K562 (cell line): Measurements from ENCODE around the gene LRRC10. TPM values are rescaled to one million over a fixed set of nuclear protein-coding genes. Genes with fewer than 3 reads are reported as not detected.
A peak's percentile ranks its signal among the peaks of the same experiment; 100 is the strongest.

Experiments
- KLF16 ChIP-seq: IDR thresholded peaks from 2 replicates; pipeline ENCODE4 v1.6.1; 2016; ENCODE audit warnings: antibody characterized with exemption
- MXI1 ChIP-seq: IDR thresholded peaks from 2 replicates; pipeline ENCODE4 v1.6.1; 2011; ENCODE audit warnings: low read depth, mild to moderate bottlenecking, improper control_type of control experiment, low read length
- NR4A1 ChIP-seq, 2 experiments: fragments of 250-450 bp in 1 of 2; fragments of 450-650 bp in 1 of 2; sonication (Bioruptor Pico) in 1 of 2; IDR thresholded peaks; 2 replicates each; pipeline versions ENCODE4 v1.4.0 to v1.6.1; 2016 to 2020; ENCODE audit warnings: mild to moderate bottlenecking in 2 of 2, missing compliant biosample characterization in 1 of 2, missing genetic modification characterization in 1 of 2, moderate library complexity in 1 of 2
- PRDM10 ChIP-seq: fragments of 450-650 bp; IDR thresholded peaks from 2 replicates; pipeline ENCODE4 v1.6.1; 2018; ENCODE audit not compliant: partially characterized antibody
- PTTG1 ChIP-seq: fragments of 450-650 bp; IDR thresholded peaks from 2 replicates; pipeline ENCODE4 v1.6.1; 2016; ENCODE audit warnings: low read depth, mild to moderate bottlenecking, missing genetic modification characterization, missing compliant biosample characterization
- ZNF407 ChIP-seq: fragments of 450-650 bp; IDR thresholded peaks from 2 replicates; pipeline ENCODE4 v1.6.1; 2016; ENCODE audit warnings: low read depth
- polyA plus RNA-seq, 8 experiments: library from polyadenylated mRNA; depleted of rRNA in 4 of 8; stranded (reverse) in 5 of 8; unstranded in 3 of 8; fragments of >200 nt; fragmentation: Nextera tagmentation in 2 of 8; fragmentation: Illumina TruSeq in 1 of 8; extraction: Ambion mirVana in 2 of 8; extraction: Trizol in 1 of 8; gene quantifications; 2 replicates each; pipeline versions ENCODE4 v1.2.1 to v1.2.3, GENCODE V29; 2011 to 2014; ENCODE audit warnings: inconsistent platforms in 1 of 8, missing spikeins in 1 of 8
- total RNA-seq, 7 experiments: library from RNA; depleted of rRNA in 6 of 7; stranded (reverse); fragments of >200 nt in 6 of 7; fragmentation: Illumina TruSeq in 2 of 7; extraction: Trizol in 2 of 7; gene quantifications; 2 replicates each; pipeline versions ENCODE4 v1.2.1 to v1.2.3, GENCODE V29; 2011 to 2021; ENCODE audit warnings: low replicate concordance in 1 of 7
- TF ChIP-seq, protein P1 (sequence below): IDR thresholded peaks from 2 replicates; pipeline ENCODE4 v1.6.1; 2011; ENCODE audit warnings: borderline replicate concordance, low read depth, mild to moderate bottlenecking, moderate library complexity, low read length; ENCODE audit not compliant: insufficient read depth, poor library complexity, severe bottlenecking
- TF ChIP-seq, protein P2 (sequence below): sonication (generic); formaldehyde crosslinking; IDR thresholded peaks from 2 replicates; pipeline ENCODE4 v1.8.0; 2022; ENCODE audit warnings: mild to moderate bottlenecking, missing genetic modification reagents, borderline replicate concordance

LRRC10 gene
- total and polyA plus RNA-seq, 9 of the 15 experiments (the other 6 are each of a cell fraction or from before 2014, with no cell fraction given), result 0.09 TPM; not detected in 8

- TF ChIP-seq, protein P1, sequence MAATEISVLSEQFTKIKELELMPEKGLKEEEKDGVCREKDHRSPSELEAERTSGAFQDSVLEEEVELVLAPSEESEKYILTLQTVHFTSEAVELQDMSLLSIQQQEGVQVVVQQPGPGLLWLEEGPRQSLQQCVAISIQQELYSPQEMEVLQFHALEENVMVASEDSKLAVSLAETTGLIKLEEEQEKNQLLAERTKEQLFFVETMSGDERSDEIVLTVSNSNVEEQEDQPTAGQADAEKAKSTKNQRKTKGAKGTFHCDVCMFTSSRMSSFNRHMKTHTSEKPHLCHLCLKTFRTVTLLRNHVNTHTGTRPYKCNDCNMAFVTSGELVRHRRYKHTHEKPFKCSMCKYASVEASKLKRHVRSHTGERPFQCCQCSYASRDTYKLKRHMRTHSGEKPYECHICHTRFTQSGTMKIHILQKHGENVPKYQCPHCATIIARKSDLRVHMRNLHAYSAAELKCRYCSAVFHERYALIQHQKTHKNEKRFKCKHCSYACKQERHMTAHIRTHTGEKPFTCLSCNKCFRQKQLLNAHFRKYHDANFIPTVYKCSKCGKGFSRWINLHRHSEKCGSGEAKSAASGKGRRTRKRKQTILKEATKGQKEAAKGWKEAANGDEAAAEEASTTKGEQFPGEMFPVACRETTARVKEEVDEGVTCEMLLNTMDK, result peak; percentile 47
- TF ChIP-seq PRDM10 (peak; percentile 96), ZNF407 (no peak), PTTG1 (tag) (no peak), MXI1 (no peak), KLF16 (no peak), NR4A1 (CRISPR knock-in tag; IDR thresholded peaks at IDR 0.05) (peak; percentile 79; the same call in 1 of the 2 replicates), NR4A1 (tag; IDR thresholded peaks at IDR 0.05) (peak; percentile 56; the same call in 1 of the 2 replicates)
- TF ChIP-seq, protein P2, sequence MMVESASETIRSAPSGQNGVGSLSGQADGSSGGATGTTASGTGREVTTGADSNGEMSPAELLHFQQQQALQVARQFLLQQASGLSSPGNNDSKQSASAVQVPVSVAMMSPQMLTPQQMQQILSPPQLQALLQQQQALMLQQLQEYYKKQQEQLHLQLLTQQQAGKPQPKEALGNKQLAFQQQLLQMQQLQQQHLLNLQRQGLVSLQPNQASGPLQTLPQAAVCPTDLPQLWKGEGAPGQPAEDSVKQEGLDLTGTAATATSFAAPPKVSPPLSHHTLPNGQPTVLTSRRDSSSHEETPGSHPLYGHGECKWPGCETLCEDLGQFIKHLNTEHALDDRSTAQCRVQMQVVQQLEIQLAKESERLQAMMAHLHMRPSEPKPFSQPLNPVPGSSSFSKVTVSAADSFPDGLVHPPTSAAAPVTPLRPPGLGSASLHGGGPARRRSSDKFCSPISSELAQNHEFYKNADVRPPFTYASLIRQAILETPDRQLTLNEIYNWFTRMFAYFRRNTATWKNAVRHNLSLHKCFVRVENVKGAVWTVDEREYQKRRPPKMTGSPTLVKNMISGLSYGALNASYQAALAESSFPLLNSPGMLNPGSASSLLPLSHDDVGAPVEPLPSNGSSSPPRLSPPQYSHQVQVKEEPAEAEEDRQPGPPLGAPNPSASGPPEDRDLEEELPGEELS, result no peak; the same call in none of the 2 replicates
These were observed 25.3 kb downstream of the LRRC10 start, which contains the start of gene CCT2 (continued) for GRCh38 chr12:69585189-69586062.
